NB4 (cell line): ENCODE results near the gene TMEM247.

Source experiments
- POLR2A ChIP-seq: IDR thresholded peaks from 2 replicates; pipeline ENCODE4 v1.6.1; 2011; ENCODE audit warnings: mild to moderate bottlenecking; ENCODE audit not compliant: insufficient read length; ENCODE audit errors: extremely low read depth
- TF ChIP-seq, protein P1 (sequence below): IDR thresholded peaks from one replicate; pipeline ENCODE4 v1.5.1; 2012; ENCODE audit warnings: low read depth, low read length

DNA sequence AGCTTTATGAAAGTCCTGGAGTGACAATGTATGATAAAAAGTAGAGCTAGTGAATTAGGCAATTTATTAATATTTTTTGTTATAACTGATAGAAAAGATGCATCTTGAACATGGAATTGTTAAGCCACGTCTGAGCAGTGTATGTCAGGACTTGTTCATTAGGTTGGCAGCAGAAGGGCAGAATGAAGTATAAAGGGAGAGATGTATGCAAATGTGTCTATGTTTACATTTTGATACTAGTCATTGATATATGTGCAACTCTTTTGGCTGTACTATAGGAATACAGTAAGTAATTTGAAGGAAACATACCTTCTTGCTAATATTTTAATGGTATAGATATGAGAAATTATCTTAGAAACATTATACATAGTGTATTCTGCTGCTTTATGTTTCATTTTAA is 49.0 kb upstream of the TMEM247 start:
- TF ChIP-seq, protein P1, sequence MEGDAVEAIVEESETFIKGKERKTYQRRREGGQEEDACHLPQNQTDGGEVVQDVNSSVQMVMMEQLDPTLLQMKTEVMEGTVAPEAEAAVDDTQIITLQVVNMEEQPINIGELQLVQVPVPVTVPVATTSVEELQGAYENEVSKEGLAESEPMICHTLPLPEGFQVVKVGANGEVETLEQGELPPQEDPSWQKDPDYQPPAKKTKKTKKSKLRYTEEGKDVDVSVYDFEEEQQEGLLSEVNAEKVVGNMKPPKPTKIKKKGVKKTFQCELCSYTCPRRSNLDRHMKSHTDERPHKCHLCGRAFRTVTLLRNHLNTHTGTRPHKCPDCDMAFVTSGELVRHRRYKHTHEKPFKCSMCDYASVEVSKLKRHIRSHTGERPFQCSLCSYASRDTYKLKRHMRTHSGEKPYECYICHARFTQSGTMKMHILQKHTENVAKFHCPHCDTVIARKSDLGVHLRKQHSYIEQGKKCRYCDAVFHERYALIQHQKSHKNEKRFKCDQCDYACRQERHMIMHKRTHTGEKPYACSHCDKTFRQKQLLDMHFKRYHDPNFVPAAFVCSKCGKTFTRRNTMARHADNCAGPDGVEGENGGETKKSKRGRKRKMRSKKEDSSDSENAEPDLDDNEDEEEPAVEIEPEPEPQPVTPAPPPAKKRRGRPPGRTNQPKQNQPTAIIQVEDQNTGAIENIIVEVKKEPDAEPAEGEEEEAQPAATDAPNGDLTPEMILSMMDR = no peak
- no peak for TF ChIP-seq POLR2A
